AG04449 (cell line): Measurements from ENCODE around the gene PON1.

Experiments used
- CTCF ChIA-PET: fragments of 350-600 bp; formaldehyde crosslinking; extraction: SDS; loops from one replicate; lab custom pipeline; 2021; ENCODE audit warnings: antibody characterized with exemption; lab: Yijun Ruan, JAX
- POLR2A ChIA-PET: fragments of 400-600, 350-600 bp; formaldehyde crosslinking; extraction: SDS; loops from one replicate; lab custom pipeline; 2020; ENCODE audit warnings: antibody characterized with exemption, inconsistent platforms; lab: Yijun Ruan, JAX
- DNase-seq: peaks from one replicate; pipeline ENCODE4 v3.0.0-alpha.2; 2010; ENCODE audit warnings: low read depth, low spot score
- H3K4me3 ChIP-seq: 2 replicates; pipeline ENCODE4 v1.5.1; 2011; ENCODE audit warnings: low read depth, mild to moderate bottlenecking, control low read depth, low read length
- CTCF ChIP-seq: IDR thresholded peaks from one replicate; pipeline ENCODE4 v1.5.1; 2011; ENCODE audit warnings: mild to moderate bottlenecking, moderate library complexity, low read length, control low read depth, inconsistent platforms; ENCODE audit not compliant: insufficient read depth; ENCODE audit errors: missing control alignments

The PON1 gene

GRCh38 chr7:95321720-95322119 is 2.6 kb downstream of the PON1 start:
- H3K4me3 ChIP-seq = no peak overlapping the region
- POLR2A ChIA-PET = no interaction called here
- CTCF ChIA-PET = interaction anchor here (0.6 kb wide), 1 partner anchor 489 kb away, joined by 3 read pairs; no protein-coding TSS in a partner anchor
- no peak for DNase-seq
- TF ChIP-seq CTCF = no peak

- H3K4me3 ChIP-seq = no peak overlapping the region
- POLR2A ChIA-PET = no interaction called here
- CTCF ChIA-PET = no interaction called here
- DNase-seq = no peak
- no peak for TF ChIP-seq CTCF
Observed at GRCh38 chr7:95320651-95321050, 3.7 kb downstream of the PON1 start.

- POLR2A ChIA-PET = no interaction called here
- TF ChIP-seq CTCF = no peak
Observed at GRCh38 chr7:95319570-95319969, 4.8 kb downstream of the PON1 start.

GRCh38 chr7:95318501-95319100 is 5.7 kb downstream of the PON1 start:
- ChIA-PET CTCF (no interaction called here), POLR2A (no interaction called here)
- TF ChIP-seq CTCF = no peak
- no peak for DNase-seq
- no peak overlapping the region for H3K4me3 ChIP-seq

More at GRCh38 chr7:95319570-95319969, 4.8 kb downstream of the PON1 start:
- DNase-seq = no peak
- no peak overlapping the region for H3K4me3 ChIP-seq
- CTCF ChIA-PET = interaction anchor here (0.5 kb wide), 1 partner anchor 192 kb away, joined by 3 read pairs; no protein-coding TSS in a partner anchor

- ChIA-PET POLR2A (no interaction called here), CTCF (no interaction called here)
- no peak for TF ChIP-seq CTCF
- DNase-seq = no peak
- no peak overlapping the region for H3K4me3 ChIP-seq
Observed at GRCh38 chr7:95317966-95318365, 6.4 kb downstream of the PON1 start.

GRCh38 chr7:95317546-95317945 is 6.8 kb downstream of the PON1 start:
- CTCF ChIA-PET = no interaction called here
- H3K4me3 ChIP-seq = no peak overlapping the region
- TF ChIP-seq CTCF = no peak
- POLR2A ChIA-PET = no interaction called here
- DNase-seq = no peak
